Activated CD4-positive, alpha-beta T cell treated with anti-CD3 and anti-CD28 coated beads, Interleukin-2, amount 10 ng/mL, durations not matched to agents 7 days and 5 days (primary cell): ENCODE results near the gene LUC7L2. TPM values are rescaled to one million over a fixed set of nuclear protein-coding genes. Genes with fewer than 3 reads are reported as not detected.
A peak's percentile ranks its signal among the peaks of the same experiment; 100 is the strongest.
"Not testable (repeated sequence)": the region's sequence is repeated elsewhere in the genome, so short reads cannot be mapped to it uniquely, and the experiment has no call there.

Experiments
- CTCF ChIA-PET: fragments of 350-600 bp; sonication (Branson Sonifier 250); formaldehyde crosslinking; loops from one replicate; lab custom pipeline; 2021; ENCODE audit warnings: antibody characterized with exemption; lab: Charles Lee
- POLR2A ChIA-PET: fragments of 350-600 bp; sonication (Branson Sonifier 250); formaldehyde crosslinking; loops from one replicate; lab custom pipeline; 2021; ENCODE audit warnings: antibody characterized with exemption; lab: Charles Lee
- DNase-seq: peaks from one replicate; pipeline ENCODE4 v3.0.0-alpha.2; 2020
- H3K27ac Mint-ChIP-seq: one replicate; pipeline ENCODE4 v1.8.0; 2021; ENCODE audit warnings: mild to moderate bottlenecking, moderate library complexity, mixed read lengths
- H3K27me3 Mint-ChIP-seq: one replicate; pipeline ENCODE4 v1.8.0; 2021; ENCODE audit warnings: mixed read lengths
- H3K36me3 Mint-ChIP-seq: one replicate; pipeline ENCODE4 v1.8.0; 2021; ENCODE audit warnings: low read depth, mixed read lengths
- H3K4me1 Mint-ChIP-seq: one replicate; pipeline ENCODE4 v1.8.0; 2021; ENCODE audit warnings: mixed read lengths
- H3K4me3 Mint-ChIP-seq: one replicate; pipeline ENCODE4 v1.8.0; 2021; ENCODE audit warnings: mild to moderate bottlenecking, moderate library complexity, mixed read lengths
- H3K9me3 Mint-ChIP-seq: one replicate; pipeline ENCODE4 v1.8.0; 2021; ENCODE audit warnings: mixed read lengths
- total RNA-seq, 2 experiments: library from RNA; stranded (reverse); gene quantifications; one replicate each; pipeline ENCODE4 v1.2.3, GENCODE V29; 2021

The LUC7L2 gene
- total RNA-seq, 2 experiments from 2014 or later, result 121 to 130 TPM

GRCh38 chr7:139382439-139382838 lies 22.7 kb downstream of the LUC7L2 start:
- no peaks in the 10 kb centered on the region for H3K9me3 Mint-ChIP-seq
- H3K4me1 Mint-ChIP-seq, result no peaks in the 10 kb centered on the region
- no peak overlapping the region for H3K27ac Mint-ChIP-seq
- DNase-seq, result no peak
- H3K27me3 Mint-ChIP-seq, result no peaks in the 10 kb centered on the region
- H3K4me3 Mint-ChIP-seq, result no peak overlapping the region
- POLR2A ChIA-PET, result interaction anchor here (0.6 kb wide), 1 partner anchor 941 kb away, joined by 3 read pairs; no protein-coding TSS in a partner anchor
- peaks cover 29% of the 10 kb centered on the region for H3K36me3 Mint-ChIP-seq
- CTCF ChIA-PET, result interaction anchor here (0.6 to 1.5 kb wide), 2 partner anchors 8 to 12 kb away, joined by 3 to 4 read pairs; no protein-coding TSS in a partner anchor

- H3K4me3 Mint-ChIP-seq, result no peak overlapping the region
- H3K27me3 Mint-ChIP-seq, result no peaks in the 10 kb centered on the region
- no peak for DNase-seq
- no peak overlapping the region for H3K27ac Mint-ChIP-seq
- no peaks in the 10 kb centered on the region for H3K9me3 Mint-ChIP-seq
- ChIA-PET POLR2A (interaction anchor here (0.6 kb wide), 1 partner anchor 124 kb away, joined by 3 read pairs; no protein-coding TSS in a partner anchor), CTCF (no interaction called here)
- peaks cover 8% of the 10 kb centered on the region for H3K4me1 Mint-ChIP-seq
- peaks cover 38% of the 10 kb centered on the region for H3K36me3 Mint-ChIP-seq
Observed at GRCh38 chr7:139384611-139385010, 24.9 kb downstream of the LUC7L2 start.

DNA sequence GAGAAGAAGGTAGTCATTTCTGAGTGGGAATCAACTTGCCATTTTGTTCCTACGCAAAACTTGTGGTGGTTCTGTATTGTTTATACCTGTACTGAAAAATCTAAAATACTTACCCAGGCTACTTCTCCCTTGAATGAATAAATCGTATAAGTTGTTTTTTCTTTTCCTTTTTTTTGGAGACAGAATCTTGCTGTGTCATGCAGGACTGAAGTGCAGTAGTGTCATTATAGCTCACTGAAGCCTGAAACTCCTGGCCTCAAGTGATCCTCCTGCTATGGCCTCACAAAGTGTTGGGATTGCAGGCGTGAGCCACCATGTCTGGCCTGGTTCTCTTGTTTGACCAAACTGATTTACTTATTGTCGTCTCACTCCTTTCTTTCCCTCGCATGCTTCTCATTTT lies 27.9 kb downstream of the LUC7L2 start:
- peaks cover 46% of the 10 kb centered on the region for H3K36me3 Mint-ChIP-seq
- H3K27me3 Mint-ChIP-seq, result no peaks in the 10 kb centered on the region
- H3K27ac Mint-ChIP-seq, result no peak overlapping the region
- DNase-seq, result no peak
- H3K9me3 Mint-ChIP-seq, result no peaks in the 10 kb centered on the region
- ChIA-PET POLR2A (no interaction called here), CTCF (interaction anchor here (0.6 to 1.0 kb wide), 3 partner anchors 15 to 44 kb away, joined by 3 to 4 read pairs (median 3); no protein-coding TSS in a partner anchor)
- peaks cover 10% of the 10 kb centered on the region for H3K4me1 Mint-ChIP-seq
- H3K4me3 Mint-ChIP-seq, result no peak overlapping the region

- ChIA-PET POLR2A (no interaction called here), CTCF (interaction anchor here (0.6 to 0.7 kb wide), 2 partner anchors 629 to 956 kb away, joined by 3 to 4 read pairs; no protein-coding TSS in a partner anchor)
Observed at GRCh38 chr7:139389091-139389490, 29.4 kb downstream of the LUC7L2 start.

GRCh38 chr7:139389774-139390173 lies 30.1 kb downstream of the LUC7L2 start:
- Mint-ChIP-seq H3K36me3 (peaks cover 56% of the 10 kb centered on the region), H3K4me3 (no peak overlapping the region), H3K4me1 (peaks cover 28% of the 10 kb centered on the region), H3K9me3 (no peaks in the 10 kb centered on the region), H3K27ac (no peak overlapping the region), H3K27me3 (no peaks in the 10 kb centered on the region)
- ChIA-PET POLR2A (no interaction called here), CTCF (no interaction called here)
- DNase-seq, result no peak

More at GRCh38 chr7:139389091-139389490, 29.4 kb downstream of the LUC7L2 start:
- no peak overlapping the region for H3K27ac Mint-ChIP-seq
- peaks cover 51% of the 10 kb centered on the region for H3K36me3 Mint-ChIP-seq
- no peak overlapping the region for H3K4me3 Mint-ChIP-seq
- no peak for DNase-seq
- H3K27me3 Mint-ChIP-seq, result no peaks in the 10 kb centered on the region
- H3K4me1 Mint-ChIP-seq, result peaks cover 21% of the 10 kb centered on the region
- H3K9me3 Mint-ChIP-seq, result no peaks in the 10 kb centered on the region

- Mint-ChIP-seq H3K36me3 (peaks cover 58% of the 10 kb centered on the region), H3K27me3 (no peaks in the 10 kb centered on the region), H3K27ac (peak overlapping the region; percentile 75), H3K4me3 (no peak overlapping the region), H3K9me3 (no peaks in the 10 kb centered on the region), H3K4me1 (peaks cover 42% of the 10 kb centered on the region)
- DNase-seq, result no peak
- ChIA-PET CTCF (interaction anchor here (0.8 to 2.1 kb wide), 5 partner anchors 17 to 52 kb away, joined by 3 to 5 read pairs (median 4); no protein-coding TSS in a partner anchor), POLR2A (no interaction called here)
Observed at GRCh38 chr7:139393621-139394211, 34.0 kb downstream of the LUC7L2 start.

GRCh38 chr7:139394540-139394939 lies 34.8 kb downstream of the LUC7L2 start:
- Mint-ChIP-seq H3K4me3 (peak overlapping the region; percentile 23), H3K9me3 (no peaks in the 10 kb centered on the region), H3K27ac (peak overlapping the region; percentile 75), H3K27me3 (no peaks in the 10 kb centered on the region), H3K4me1 (peaks cover 40% of the 10 kb centered on the region), H3K36me3 (peaks cover 53% of the 10 kb centered on the region)
- ChIA-PET POLR2A (no interaction called here), CTCF (interaction anchor here (0.8 to 2.1 kb wide), 4 partner anchors 16 to 24 kb away, joined by 4 read pairs; no protein-coding TSS in a partner anchor)
- peak; percentile 19 for DNase-seq

GRCh38 chr7:139396323-139396951 lies 36.7 kb downstream of the LUC7L2 start:
- Mint-ChIP-seq H3K4me3 (no peak overlapping the region), H3K4me1 (peaks cover 37% of the 10 kb centered on the region), H3K9me3 (no peaks in the 10 kb centered on the region), H3K36me3 (peaks cover 47% of the 10 kb centered on the region), H3K27ac (peak overlapping the region; percentile 41), H3K27me3 (no peaks in the 10 kb centered on the region)
- DNase-seq, result no peak
- ChIA-PET CTCF (interaction anchor here (0.6 to 1.2 kb wide), 2 partner anchors 10 to 772 kb away, joined by 4 to 5 read pairs; no protein-coding TSS in a partner anchor), POLR2A (no interaction called here)

GRCh38 chr7:139397192-139397591 lies 37.5 kb downstream of the LUC7L2 start:
- Mint-ChIP-seq H3K36me3 (peaks cover 47% of the 10 kb centered on the region), H3K9me3 (no peaks in the 10 kb centered on the region), H3K27me3 (no peaks in the 10 kb centered on the region), H3K4me3 (no peak overlapping the region), H3K4me1 (peaks cover 37% of the 10 kb centered on the region), H3K27ac (no peak overlapping the region)
- no peak for DNase-seq
- POLR2A ChIA-PET, result no interaction called here
- CTCF ChIA-PET, result interaction anchor here (1.2 kb wide), 1 partner anchor 11 kb away, joined by 5 read pairs; no protein-coding TSS in a partner anchor

GRCh38 chr7:139403601-139404000 lies 43.9 kb downstream of the LUC7L2 start:
- Mint-ChIP-seq H3K27me3 (no peaks in the 10 kb centered on the region), H3K9me3 (no peaks in the 10 kb centered on the region), H3K27ac (no peak overlapping the region), H3K36me3 (peaks cover 61% of the 10 kb centered on the region), H3K4me3 (no peak overlapping the region), H3K4me1 (peaks cover 2% of the 10 kb centered on the region)
- ChIA-PET CTCF (no interaction called here), POLR2A (no interaction called here)
- no peak for DNase-seq

- Mint-ChIP-seq H3K9me3 (no peaks in the 10 kb centered on the region), H3K27me3 (no peaks in the 10 kb centered on the region), H3K36me3 (peaks cover 64% of the 10 kb centered on the region), H3K4me1 (peaks cover 2% of the 10 kb centered on the region), H3K4me3 (no peak overlapping the region), H3K27ac (no peak overlapping the region)
- DNase-seq, result no peak
- CTCF ChIA-PET, result interaction anchor here (1.7 kb wide), 1 partner anchor 11 kb away, joined by 3 read pairs; no protein-coding TSS in a partner anchor
- POLR2A ChIA-PET, result no interaction called here
Observed at GRCh38 chr7:139407555-139407954, 47.9 kb downstream of the LUC7L2 start.

- H3K4me3 Mint-ChIP-seq, DNase-seq, H3K27ac Mint-ChIP-seq, H3K9me3 Mint-ChIP-seq, H3K4me1 Mint-ChIP-seq, H3K27me3 Mint-ChIP-seq: not testable (repeated sequence)
- ChIA-PET CTCF (interaction anchor here (0.7 to 1.4 kb wide), 3 partner anchors 19 to 196 kb away, joined by 3 to 4 read pairs (median 3); no protein-coding TSS in a partner anchor), POLR2A (interaction anchor here (0.8 kb wide), 1 partner anchor 10 kb away, joined by 4 read pairs; no protein-coding TSS in a partner anchor)
- H3K36me3 Mint-ChIP-seq, result peaks cover 60% of the 10 kb centered on the region
Observed at GRCh38 chr7:139414743-139415402, 55.2 kb downstream of the LUC7L2 start.
